ENCODE data around the gene SMC1A. TPM values are rescaled to one million over a fixed set of nuclear protein-coding genes. Genes with fewer than 3 reads are reported as not detected.
A peak's percentile ranks its signal among the peaks of the same experiment; 100 is the strongest.
"Not testable (repeated sequence)": the region's sequence is repeated elsewhere in the genome, so short reads cannot be mapped to it uniquely, and the experiment has no call there.

SMC1A gene
- 158 TPM for polyA plus RNA-seq (2012; ENCODE audit: insufficient read depth, insufficient read length)

GRCh38 chrX:53422086-53422860, at the start of gene SMC1A:
Gene SMC1A (minus strand): TSS chrX:53422654. CDS start chrX:53422600, 54 bp downstream.
- DNase-seq (ENCODE audit: low read depth, low spot score), result peak; percentile 95
- peak within 1 kb of the TSS; percentile 73 for H3K4me3 ChIP-seq (ENCODE audit: low read length)

- no peak overlapping the region for H3K4me3 ChIP-seq (ENCODE audit: low read length)
- DNase-seq (ENCODE audit: low read depth, low spot score), result no peak
Measured at GRCh38 chrX:53471346-53471745, 48.9 kb upstream of the SMC1A start.

- H3K4me3 ChIP-seq (ENCODE audit: low read length); DNase-seq (ENCODE audit: low read depth, low spot score): not testable (repeated sequence)
Measured at GRCh38 chrX:53468659-53469058, 46.2 kb upstream of the SMC1A start.

- H3K4me3 ChIP-seq (ENCODE audit: low read length), result no peak overlapping the region
- DNase-seq (ENCODE audit: low read depth, low spot score), result no peak
Measured at GRCh38 chrX:53458082-53458481, 35.6 kb upstream of the SMC1A start.

- DNase-seq (ENCODE audit: low read depth, low spot score), result no peak
Measured at GRCh38 chrX:53456254-53456653, 33.8 kb upstream of the SMC1A start.

GRCh38 chrX:53452812-53453211, 30.4 kb upstream of the SMC1A start:
- no peak overlapping the region for H3K4me3 ChIP-seq (ENCODE audit: low read length)
- DNase-seq (ENCODE audit: low read depth, low spot score), result no peak

More at GRCh38 chrX:53456254-53456653, 33.8 kb upstream of the SMC1A start:
- H3K4me3 ChIP-seq (ENCODE audit: low read length), result no peak overlapping the region

- no peak overlapping the region for H3K4me3 ChIP-seq (ENCODE audit: low read length)
- DNase-seq (ENCODE audit: low read depth, low spot score), result no peak
Measured at GRCh38 chrX:53449632-53450031, 27.2 kb upstream of the SMC1A start.

GRCh38 chrX:53447441-53447840, 25.0 kb upstream of the SMC1A start:
- no peak overlapping the region for H3K4me3 ChIP-seq (ENCODE audit: low read length)

GRCh38 chrX:53445977-53446376, 23.5 kb upstream of the SMC1A start:
- H3K4me3 ChIP-seq (ENCODE audit: low read length), result no peak overlapping the region
- peak; percentile 19 for DNase-seq (ENCODE audit: low read depth, low spot score)

More at GRCh38 chrX:53447441-53447840, 25.0 kb upstream of the SMC1A start:
- DNase-seq (ENCODE audit: low read depth, low spot score), result no peak

- peak overlapping the region; percentile 58 for H3K4me3 ChIP-seq (ENCODE audit: low read length)
Measured at GRCh38 chrX:53442322-53442631, 19.8 kb upstream of the SMC1A start.

GRCh38 chrX:53441531-53442321, 19.3 kb upstream of the SMC1A start:
- DNase-seq (ENCODE audit: low read depth, low spot score), result peak; percentile 48
- peak overlapping the region; percentile 58 for H3K4me3 ChIP-seq (ENCODE audit: low read length)

More at GRCh38 chrX:53442322-53442631, 19.8 kb upstream of the SMC1A start:
- DNase-seq (ENCODE audit: low read depth, low spot score), result no peak

- DNase-seq (ENCODE audit: low read depth, low spot score), result no peak
- peak overlapping the region; percentile 58 for H3K4me3 ChIP-seq (ENCODE audit: low read length)
Measured at GRCh38 chrX:53440621-53441517, 18.4 kb upstream of the SMC1A start.

- no peak for DNase-seq (ENCODE audit: low read depth, low spot score)
- no peak overlapping the region for H3K4me3 ChIP-seq (ENCODE audit: low read length)
Measured at GRCh38 chrX:53440101-53440500, 17.6 kb upstream of the SMC1A start.

- DNase-seq (ENCODE audit: low read depth, low spot score), result no peak
Measured at GRCh38 chrX:53438832-53439230, 16.4 kb upstream of the SMC1A start.

GRCh38 chrX:53438174-53438831, 15.8 kb upstream of the SMC1A start:
- no peak overlapping the region for H3K4me3 ChIP-seq (ENCODE audit: low read length)
- no peak for DNase-seq (ENCODE audit: low read depth, low spot score)

More at GRCh38 chrX:53438832-53439230, 16.4 kb upstream of the SMC1A start:
- H3K4me3 ChIP-seq (ENCODE audit: low read length), result no peak overlapping the region

- H3K4me3 ChIP-seq (ENCODE audit: low read length), result no peak overlapping the region
- DNase-seq (ENCODE audit: low read depth, low spot score), result no peak
Measured at GRCh38 chrX:53437206-53437605, 14.8 kb upstream of the SMC1A start.

GRCh38 chrX:53435997-53436396, 13.5 kb upstream of the SMC1A start:
- peak; percentile 63 for DNase-seq (ENCODE audit: low read depth, low spot score)
- no peak overlapping the region for H3K4me3 ChIP-seq (ENCODE audit: low read length)

- H3K4me3 ChIP-seq (ENCODE audit: low read length), result peak within 1 kb of the TSS; percentile 83
- DNase-seq (ENCODE audit: low read depth, low spot score), result peak; percentile 62
Measured at GRCh38 chrX:53433651-53434639, 11.5 kb upstream of the SMC1A start, which contains the start of gene HSD17B10. Gene HSD17B10 (minus strand): TSS chrX:53434370. CDS start chrX:53434345, 25 bp downstream.

All from Jurkat, Clone E6-1 (cell line).